Stimulated activated CD8-positive, alpha-beta memory T cell treated with anti-CD3 and anti-CD28 coated beads, Interleukin-12 subunit alpha, Interleukin-12 subunit beta, amount 100 ng/mL, for 24 hours (primary cell): Measurements from ENCODE around the gene EHMT1.

Source experiments
- DNase-seq: peaks from one replicate; pipeline ENCODE4 v3.0.0-alpha.2; 2020; ENCODE audit errors: extremely low read depth

Gene EHMT1

GRCh38 chr9:137738703-137739102 lies 119.9 kb downstream of the EHMT1 start:
- DNase-seq = no peak

- DNase-seq = no peak
Observed at GRCh38 chr9:137739371-137740309, 120.8 kb downstream of the EHMT1 start.

GRCh38 chr9:137740312-137740711 lies 121.5 kb downstream of the EHMT1 start:
- DNase-seq = no peak

GRCh38 chr9:137741330-137741729 lies 122.5 kb downstream of the EHMT1 start:
- DNase-seq = no peak

GRCh38 chr9:137742698-137743097 lies 123.9 kb downstream of the EHMT1 start:
- no peak for DNase-seq

GRCh38 chr9:137743695-137744094 lies 124.9 kb downstream of the EHMT1 start:
- no peak for DNase-seq

- DNase-seq = no peak
Observed at GRCh38 chr9:137744632-137745183, 125.9 kb downstream of the EHMT1 start.

- DNase-seq = no peak
Observed at GRCh38 chr9:137745541-137745991, 126.8 kb downstream of the EHMT1 start.

GRCh38 chr9:137748311-137748710 lies 129.5 kb downstream of the EHMT1 start:
- DNase-seq = no peak

- no peak for DNase-seq
Observed at GRCh38 chr9:137748741-137749140, 129.9 kb downstream of the EHMT1 start.

- no peak for DNase-seq
Observed at GRCh38 chr9:137749511-137749910, 130.7 kb downstream of the EHMT1 start.

GRCh38 chr9:137750007-137750406 lies 131.2 kb downstream of the EHMT1 start:
- DNase-seq = no peak

GRCh38 chr9:137750566-137750965 lies 131.8 kb downstream of the EHMT1 start:
- DNase-seq = no peak

GRCh38 chr9:137751616-137752015 lies 132.8 kb downstream of the EHMT1 start:
- DNase-seq = no peak

GRCh38 chr9:137752426-137752825 lies 133.6 kb downstream of the EHMT1 start:
- no peak for DNase-seq

- DNase-seq = no peak
Observed at GRCh38 chr9:137753192-137753765, 134.5 kb downstream of the EHMT1 start.

GRCh38 chr9:137755261-137755927 lies 136.6 kb downstream of the EHMT1 start:
- DNase-seq = no peak

- DNase-seq = no peak
Observed at GRCh38 chr9:137756045-137756744, 137.4 kb downstream of the EHMT1 start.

- DNase-seq = no peak
Observed at GRCh38 chr9:137757139-137757538, 138.3 kb downstream of the EHMT1 start.

- no peak for DNase-seq
Observed at GRCh38 chr9:137757613-137758029, 138.8 kb downstream of the EHMT1 start.

- DNase-seq = no peak
Observed at GRCh38 chr9:137758067-137758466, 139.3 kb downstream of the EHMT1 start.

- no peak for DNase-seq
Observed at GRCh38 chr9:137759117-137759516, 140.3 kb downstream of the EHMT1 start.
